OCI-LY1 (cell line): ENCODE data around the gene TIMM13.

Source experiments
- H2AFZ ChIP-seq: fragments of 200-600 bp; sonication (generic), shearing (Covaris generic); 2 replicates; pipeline ENCODE4 v1.6.0; 2014; ENCODE audit warnings: antibody characterized with exemption, mild to moderate bottlenecking, low read length
- H3F3A ChIP-seq: fragments of 200-600 bp; sonication (generic), shearing (Covaris generic); 2 replicates; pipeline ENCODE4 v1.6.0; 2014; ENCODE audit warnings: mild to moderate bottlenecking, antibody characterized with exemption, low read length, moderate library complexity; ENCODE audit not compliant: insufficient read depth
- H3K27ac ChIP-seq: fragments of 200-600 bp; sonication (generic); 2 replicates; pipeline ENCODE4 v1.5.1; 2014; ENCODE audit warnings: low read length, mixed run types, mild to moderate bottlenecking, low read depth; ENCODE audit not compliant: poor library complexity, severe bottlenecking
- H3K27me3 ChIP-seq: fragments of 200-600 bp; sonication (generic); 2 replicates; pipeline ENCODE4 v1.6.0; 2014; ENCODE audit warnings: antibody characterized with exemption, mild to moderate bottlenecking, low read length, moderate library complexity; ENCODE audit not compliant: insufficient read depth
- H3K36me3 ChIP-seq: fragments of 200-600 bp; sonication (generic); 2 replicates; pipeline ENCODE4 v1.6.1; 2014; ENCODE audit warnings: mild to moderate bottlenecking, antibody characterized with exemption, low read length, moderate library complexity, mixed read lengths; ENCODE audit not compliant: insufficient read depth
- H3K4me1 ChIP-seq: fragments of 200-600 bp; sonication (generic); 2 replicates; pipeline ENCODE4 v1.5.1; 2014; ENCODE audit warnings: mild to moderate bottlenecking, low read length, moderate library complexity; ENCODE audit not compliant: insufficient read depth, severe bottlenecking
- H3K4me2 ChIP-seq: fragments of 200-600 bp; sonication (generic), shearing (Covaris generic); 2 replicates; pipeline ENCODE4 v1.6.1; 2014; ENCODE audit warnings: low read length
- H3K4me3 ChIP-seq: fragments of 200-600 bp; sonication (generic); 2 replicates; pipeline ENCODE4 v1.5.1; 2014; ENCODE audit warnings: low read length, low read depth, mild to moderate bottlenecking, mixed read lengths; ENCODE audit not compliant: poor library complexity, severe bottlenecking
- H3K79me2 ChIP-seq: fragments of 200-600 bp; shearing (Covaris generic); 2 replicates; pipeline ENCODE4 v1.6.1; 2016; ENCODE audit warnings: mixed run types, low read length, mixed read lengths; ENCODE audit not compliant: insufficient read depth
- H3K9ac ChIP-seq: fragments of 200-600 bp; sonication (generic), shearing (Covaris generic); 2 replicates; pipeline ENCODE4 v1.6.1; 2014; ENCODE audit warnings: mild to moderate bottlenecking, low read length, mixed read lengths
- H3K9me2 ChIP-seq: fragments of 200-600 bp; sonication (generic), shearing (Covaris generic); 2 replicates; pipeline ENCODE4 v1.6.1; 2014; ENCODE audit warnings: low read depth, mild to moderate bottlenecking, low read length, mixed read lengths
- H3K9me3 ChIP-seq: fragments of 200-600 bp; shearing (Covaris generic); 2 replicates; pipeline ENCODE4 v1.6.1; 2014; ENCODE audit warnings: low read length, mixed read lengths
- H4K20me1 ChIP-seq: fragments of 200-600 bp; sonication (generic), shearing (Covaris generic); 2 replicates; pipeline ENCODE4 v1.6.0; 2016; ENCODE audit warnings: mild to moderate bottlenecking, low read length; ENCODE audit not compliant: insufficient read depth
- CTCF ChIP-seq: fragments of 200-600 bp; sonication (generic), shearing (Covaris generic); IDR thresholded peaks from 2 replicates; pipeline ENCODE4 v1.5.1; 2017; ENCODE audit warnings: mild to moderate bottlenecking, antibody characterized with exemption, low read length, moderate library complexity, mixed read lengths
- EZH2 ChIP-seq: fragments of 200-600 bp; sonication (generic), shearing (Covaris generic); IDR thresholded peaks from 2 replicates; pipeline ENCODE4 v1.8.0; 2017; ENCODE audit warnings: borderline replicate concordance, mixed run types, mild to moderate bottlenecking, antibody characterized with exemption, low read length, moderate library complexity, mixed read lengths

Gene TIMM13

GRCh38 chr19:2446381-2446780 lies 19.0 kb upstream of the TIMM13 start:
- H3K4me1 ChIP-seq: peaks cover 18% of the 10 kb centered on the region
- H3K36me3 ChIP-seq: peaks cover 43% of the 10 kb centered on the region
- peak overlapping the region; percentile 66 for H3K27ac ChIP-seq
- H3K9ac ChIP-seq: no peak overlapping the region
- no peaks in the 10 kb centered on the region for H3F3A ChIP-seq
- H4K20me1 ChIP-seq: no peaks in the 10 kb centered on the region
- no peaks in the 10 kb centered on the region for H3K9me3 ChIP-seq
- H3K9me2 ChIP-seq: no peaks in the 10 kb centered on the region
- TF ChIP-seq CTCF: peak; percentile 20; the same call in 1 of the 2 replicates
- TF ChIP-seq EZH2: no peak
- H2AFZ ChIP-seq: no peak overlapping the region
- peaks cover 16% of the 10 kb centered on the region for H3K79me2 ChIP-seq
- no peaks in the 10 kb centered on the region for H3K27me3 ChIP-seq
- H3K4me2 ChIP-seq: peak overlapping the region; percentile 4; the same call in 1 of the 2 replicates
- H3K4me3 ChIP-seq: no peak overlapping the region

- Histone ChIP-seq H2AFZ (no peak overlapping the region), H3K27me3 (no peaks in the 10 kb centered on the region), H3K9me2 (no peaks in the 10 kb centered on the region), H3K79me2 (peaks cover 7% of the 10 kb centered on the region; the same call in 1 of the 2 replicates), H3K9me3 (no peaks in the 10 kb centered on the region), H4K20me1 (no peaks in the 10 kb centered on the region), H3K4me1 (peaks cover 18% of the 10 kb centered on the region), H3K4me3 (no peak overlapping the region), H3K27ac (no peak overlapping the region), H3K9ac (no peak overlapping the region), H3K4me2 (no peak overlapping the region), H3K36me3 (peaks cover 44% of the 10 kb centered on the region), H3F3A (no peaks in the 10 kb centered on the region)
- no peak for TF ChIP-seq CTCF
- no peak for TF ChIP-seq EZH2
These were observed 17.0 kb upstream of the TIMM13 start for GRCh38 chr19:2444251-2445002.

GRCh38 chr19:2443785-2444182 lies 16.4 kb upstream of the TIMM13 start:
- Histone ChIP-seq H3K4me2 (no peak overlapping the region), H3K4me1 (peaks cover 18% of the 10 kb centered on the region), H3K27me3 (no peaks in the 10 kb centered on the region), H2AFZ (no peak overlapping the region), H3K9me2 (no peaks in the 10 kb centered on the region), H3K9ac (no peak overlapping the region), H3K27ac (no peak overlapping the region), H3F3A (no peaks in the 10 kb centered on the region), H3K4me3 (no peak overlapping the region), H3K36me3 (peaks cover 51% of the 10 kb centered on the region), H3K9me3 (no peaks in the 10 kb centered on the region), H3K79me2 (peaks cover 1% of the 10 kb centered on the region; the same call in 1 of the 2 replicates), H4K20me1 (no peaks in the 10 kb centered on the region)
- TF ChIP-seq CTCF: no peak
- no peak for TF ChIP-seq EZH2
